Panc1 (cell line): Measurements from ENCODE around the gene TMEM254. TPM values are rescaled to one million over a fixed set of nuclear protein-coding genes. Genes with fewer than 3 reads are reported as not detected.

Experiments used
- ATAC-seq: fragments of 200-7000 bp; cut with Tn5 transposase; 2 replicates; pipeline ENCODE4 v1.9.1; 2020; ENCODE audit warnings: mild to moderate bottlenecking, moderate library complexity
- BruUV-seq: library from RNA; stranded (reverse); fragments of 400-500 nt; replicated peaks from 2 replicates; lab custom pipeline; 2021; lab: Mats Ljungman, UMichigan
- CTCF ChIA-PET: fragments of 300-600 bp; sonication (Branson Sonifier 250); formaldehyde crosslinking; loops from one replicate; lab custom pipeline; 2022; ENCODE audit warnings: antibody characterized with exemption; lab: Charles Lee
- POLR2A ChIA-PET: fragments of 300-600 bp; sonication (Branson Sonifier 250); formaldehyde crosslinking; loops from one replicate; lab custom pipeline; 2022; ENCODE audit warnings: antibody characterized with exemption; lab: Charles Lee
- DNase-seq: peaks from one replicate; pipeline ENCODE4 v3.0.0-alpha.2; 2010; ENCODE audit warnings: low read depth, low spot score
- H3K27ac ChIP-seq: 2 replicates; pipeline ENCODE4 v1.5.1; 2011; ENCODE audit warnings: mild to moderate bottlenecking, low read length, inconsistent platforms
- H3K27me3 ChIP-seq: fragments of 200-500 bp; sonication (Bioruptor generic); 2 replicates; pipeline ENCODE4 v1.6.0; 2014; ENCODE audit warnings: low read length, inconsistent platforms; ENCODE audit not compliant: control insufficient read depth, insufficient read depth
- H3K36me3 ChIP-seq: fragments of 200-500 bp; sonication (Bioruptor generic); 2 replicates; pipeline ENCODE4 v1.5.1; 2014; ENCODE audit warnings: inconsistent platforms, mild to moderate bottlenecking, low read length, moderate library complexity; ENCODE audit not compliant: control insufficient read depth, insufficient read depth
- H3K4me1 ChIP-seq: 2 replicates; pipeline ENCODE4 v1.5.1; 2011; ENCODE audit warnings: inconsistent platforms, mild to moderate bottlenecking, low read length, moderate library complexity; ENCODE audit not compliant: control insufficient read depth, insufficient read depth
- H3K4me3 ChIP-seq, 2 experiments: 2 replicates each; pipeline ENCODE4 v1.5.1; 2011 to 2012; ENCODE audit warnings: low read depth in 2 of 2, low read length in 2 of 2, mild to moderate bottlenecking in 2 of 2, inconsistent platforms in 1 of 2, moderate library complexity in 1 of 2
- H3K9me3 ChIP-seq: fragments of 200-500 bp; sonication (Bioruptor generic); 2 replicates; pipeline ENCODE4 v1.5.1; 2014; ENCODE audit warnings: low read depth, mild to moderate bottlenecking, inconsistent platforms, low read length, moderate library complexity; ENCODE audit not compliant: control insufficient read depth, insufficient read depth
- CTCF ChIP-seq: fragments of 450-650 bp; IDR thresholded peaks from 2 replicates; pipeline ENCODE4 v1.5.1; 2017; ENCODE audit warnings: mild to moderate bottlenecking
- POLR2AphosphoS5 ChIP-seq: IDR thresholded peaks from 2 replicates; pipeline ENCODE4 v1.6.1; 2012; ENCODE audit warnings: mild to moderate bottlenecking, low read depth, low read length, moderate library complexity
- SIN3A ChIP-seq: IDR thresholded peaks from 2 replicates; pipeline ENCODE4 v1.6.1; 2012; ENCODE audit warnings: low read depth, mild to moderate bottlenecking, low read length, moderate library complexity, borderline replicate concordance; ENCODE audit not compliant: insufficient read depth
- TCF7L2 ChIP-seq: IDR thresholded peaks from 2 replicates; pipeline ENCODE4 v1.6.1; 2011; ENCODE audit warnings: mild to moderate bottlenecking, low read depth, low read length, inconsistent platforms
- in situ Hi-C: cut with HindIII; loops from 2 replicates; pipeline ENCODE4 v1.10.0; 2016; ENCODE audit warnings: low sequenced_read_pairs, low pct_unique_long_range_greater_than_20kb
- intact Hi-C: fragments of 100-400 bp; cut with micrococcal nuclease; formaldehyde crosslinking; loops from one replicate; pipeline ENCODE4 v1.10.0; 2022; ENCODE audit not compliant: unreplicated experiment
- total RNA-seq: library from RNA; stranded (reverse); gene quantifications from one replicate; pipeline ENCODE4 v1.2.1, GENCODE V29; 2021; ENCODE audit not compliant: unreplicated experiment
- TF ChIP-seq, protein P1 (sequence below), 2 experiments: IDR thresholded peaks; 2 replicates each; pipeline ENCODE4 v1.6.1; 2011 to 2012; ENCODE audit warnings: low read depth in 2 of 2, control low read depth in 1 of 2, low read length in 1 of 2, mild to moderate bottlenecking in 1 of 2, moderate library complexity in 1 of 2; ENCODE audit not compliant: insufficient read depth in 1 of 2

TMEM254 gene
- total RNA-seq, 1 experiment from 2014 or later, result 28.8 TPM

GRCh38 chr10:80140251-80140650 is 61.8 kb downstream of the TMEM254 start:
- CTCF ChIA-PET, result no interaction called here
- peaks cover 2% of the 10 kb centered on the region; the same call in 1 of the 2 replicates for H3K27me3 ChIP-seq
- no peaks in the 10 kb centered on the region for H3K4me1 ChIP-seq
- ATAC-seq, result no peak
- intact Hi-C loops (no loop called here), in situ Hi-C loops (no loop called here)
- H3K4me3 ChIP-seq, result no peak overlapping the region
- no TSS peak for BruUV-seq
- no peaks in the 10 kb centered on the region for H3K36me3 ChIP-seq
- no peak for DNase-seq
- no peak for TF ChIP-seq POLR2AphosphoS5
- no peak for TF ChIP-seq TCF7L2
- TF ChIP-seq CTCF, result no peak
- TF ChIP-seq, protein P1, sequence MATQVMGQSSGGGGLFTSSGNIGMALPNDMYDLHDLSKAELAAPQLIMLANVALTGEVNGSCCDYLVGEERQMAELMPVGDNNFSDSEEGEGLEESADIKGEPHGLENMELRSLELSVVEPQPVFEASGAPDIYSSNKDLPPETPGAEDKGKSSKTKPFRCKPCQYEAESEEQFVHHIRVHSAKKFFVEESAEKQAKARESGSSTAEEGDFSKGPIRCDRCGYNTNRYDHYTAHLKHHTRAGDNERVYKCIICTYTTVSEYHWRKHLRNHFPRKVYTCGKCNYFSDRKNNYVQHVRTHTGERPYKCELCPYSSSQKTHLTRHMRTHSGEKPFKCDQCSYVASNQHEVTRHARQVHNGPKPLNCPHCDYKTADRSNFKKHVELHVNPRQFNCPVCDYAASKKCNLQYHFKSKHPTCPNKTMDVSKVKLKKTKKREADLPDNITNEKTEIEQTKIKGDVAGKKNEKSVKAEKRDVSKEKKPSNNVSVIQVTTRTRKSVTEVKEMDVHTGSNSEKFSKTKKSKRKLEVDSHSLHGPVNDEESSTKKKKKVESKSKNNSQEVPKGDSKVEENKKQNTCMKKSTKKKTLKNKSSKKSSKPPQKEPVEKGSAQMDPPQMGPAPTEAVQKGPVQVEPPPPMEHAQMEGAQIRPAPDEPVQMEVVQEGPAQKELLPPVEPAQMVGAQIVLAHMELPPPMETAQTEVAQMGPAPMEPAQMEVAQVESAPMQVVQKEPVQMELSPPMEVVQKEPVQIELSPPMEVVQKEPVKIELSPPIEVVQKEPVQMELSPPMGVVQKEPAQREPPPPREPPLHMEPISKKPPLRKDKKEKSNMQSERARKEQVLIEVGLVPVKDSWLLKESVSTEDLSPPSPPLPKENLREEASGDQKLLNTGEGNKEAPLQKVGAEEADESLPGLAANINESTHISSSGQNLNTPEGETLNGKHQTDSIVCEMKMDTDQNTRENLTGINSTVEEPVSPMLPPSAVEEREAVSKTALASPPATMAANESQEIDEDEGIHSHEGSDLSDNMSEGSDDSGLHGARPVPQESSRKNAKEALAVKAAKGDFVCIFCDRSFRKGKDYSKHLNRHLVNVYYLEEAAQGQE (IDR thresholded peaks at IDR 0.05; ENCODE audit: insufficient read depth in 1 of 2, low read depth in 2 of 2, low read length in 1 of 2), result no peak
- no peak for TF ChIP-seq SIN3A
- H3K27ac ChIP-seq, result no peak overlapping the region
- POLR2A ChIA-PET, result no interaction called here
- no peaks in the 10 kb centered on the region for H3K9me3 ChIP-seq

DNA sequence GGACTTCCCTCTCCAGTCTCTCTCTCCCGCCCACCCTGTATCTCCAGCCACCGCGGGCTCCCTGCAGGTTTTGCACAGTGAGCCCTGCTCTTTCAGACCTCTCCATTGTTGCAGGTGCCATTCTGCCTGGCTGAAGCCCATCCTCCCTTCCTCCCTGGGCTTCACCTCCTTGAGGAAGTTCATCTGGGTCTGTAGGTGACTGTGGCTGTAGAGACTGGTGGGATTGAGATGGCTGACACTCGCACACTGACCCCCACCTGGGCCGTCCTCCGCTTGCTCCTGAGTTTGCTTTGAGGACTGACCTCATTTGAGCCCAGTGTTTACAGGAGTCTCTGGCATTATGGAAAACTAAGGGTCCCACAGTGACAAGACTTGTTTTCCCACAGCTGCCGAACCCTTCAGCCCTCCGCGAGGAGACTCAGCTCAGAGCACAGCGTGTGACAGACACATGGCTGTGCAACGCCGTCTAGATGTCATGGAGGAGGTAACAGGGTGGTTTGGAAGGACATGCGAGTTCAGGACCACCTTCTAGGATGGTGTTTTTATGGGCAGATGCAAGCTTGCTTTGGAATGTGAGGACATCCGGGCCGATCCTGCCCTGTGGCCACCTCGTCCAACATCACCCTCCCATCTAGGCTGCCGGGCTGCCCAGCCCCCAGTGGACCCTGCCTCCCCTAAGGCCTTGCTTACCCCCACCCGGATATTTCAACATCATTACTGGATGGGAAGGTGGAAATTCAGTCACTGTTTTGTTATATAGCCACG is 63.4 kb downstream of the TMEM254 start:
- ChIA-PET POLR2A (no interaction called here), CTCF (no interaction called here)
- intact Hi-C loops, result no loop called here
- ATAC-seq (no peak), DNase-seq (no peak)
- in situ Hi-C loops, result no loop called here
- peaks cover 2% of the 10 kb centered on the region; the same call in 1 of the 2 replicates for H3K27me3 ChIP-seq
- no peak for TF ChIP-seq POLR2AphosphoS5
- no peak for TF ChIP-seq CTCF
- TF ChIP-seq SIN3A, result no peak
- TF ChIP-seq, protein P1 (IDR thresholded peaks at IDR 0.05; ENCODE audit: insufficient read depth in 1 of 2, low read depth in 2 of 2, low read length in 1 of 2), result no peak
- no peak for TF ChIP-seq TCF7L2
- no TSS peak for BruUV-seq
- no peaks in the 10 kb centered on the region for H3K9me3 ChIP-seq
- no peak overlapping the region for H3K27ac ChIP-seq
- H3K4me1 ChIP-seq, result peaks cover 7% of the 10 kb centered on the region
- no peak overlapping the region for H3K4me3 ChIP-seq
- H3K36me3 ChIP-seq, result no peaks in the 10 kb centered on the region
